GM12878 (cell line): ENCODE data around the gene CCDC117. TPM values are rescaled to one million over a fixed set of nuclear protein-coding genes. Genes with fewer than 3 reads are reported as not detected.

Experiments
- ATAC-seq: fragments of 200-7000 bp; cut with Tn5 transposase; 3 replicates; pipeline ENCODE4 v1.9.1; 2020; ENCODE audit warnings: mild to moderate bottlenecking, moderate library complexity
- BruUV-seq: library from RNA; stranded (reverse); fragments of 400-500 nt; replicated peaks from 2 replicates; lab custom pipeline; 2021; lab: Mats Ljungman, UMichigan
- CTCF ChIA-PET: fragments of 300-600 bp; sonication (Branson Sonifier 250); formaldehyde crosslinking; extraction: SDS; loops from one replicate; lab custom pipeline; 2021; ENCODE audit warnings: inconsistent platforms; lab: Yijun Ruan, JAX
- POLR2A ChIA-PET: fragments of 350-600 bp; formaldehyde crosslinking; extraction: SDS; loops from one replicate; lab custom pipeline; 2021; ENCODE audit warnings: inconsistent platforms; lab: Charles Lee
- RAD21 ChIA-PET: fragments of 300-600 bp; sonication (Branson Sonifier 250); formaldehyde crosslinking; loops from one replicate; lab custom pipeline; 2023; ENCODE audit warnings: antibody characterized with exemption; ENCODE audit not compliant: unreplicated experiment; lab: Charles Lee
- SMC1A ChIA-PET: fragments of 300-600 bp; sonication (Branson Sonifier 250); formaldehyde crosslinking; loops from one replicate; lab custom pipeline; 2023; ENCODE audit not compliant: unreplicated experiment, uncharacterized antibody; lab: Charles Lee
- DNase-seq: peaks from one replicate; pipeline ENCODE4 v3.0.0-alpha.2; 2011; ENCODE audit warnings: low read depth, low spot score
- FAIRE-seq: peaks from 3 replicates; lab custom pipeline; 2011; peaks lifted over from hg19 to GRCh38; lab: Jason Lieb, UNC
- H2AFZ ChIP-seq: 2 replicates; pipeline ENCODE4 v1.6.0; 2011; ENCODE audit warnings: low read depth, low read length, control low read depth; ENCODE audit not compliant: control insufficient read depth
- H3K27ac ChIP-seq: 2 replicates; pipeline ENCODE4 v1.5.1; 2011; ENCODE audit warnings: control low read depth; ENCODE audit not compliant: control insufficient read depth, insufficient read depth
- H3K27me3 ChIP-seq, 2 experiments: replicated peaks in 1 of 2; 2 replicates each; pipeline versions ENCODE4 v1.6.0 to v1.6.1; 2011; ENCODE audit warnings: low read length in 1 of 2; ENCODE audit not compliant: control insufficient read depth in 2 of 2, insufficient read depth in 2 of 2
- H3K36me3 ChIP-seq, 2 experiments: 2 replicates each; pipeline ENCODE4 v1.5.1; 2011; ENCODE audit warnings: low read length in 1 of 2; ENCODE audit not compliant: control insufficient read depth in 2 of 2, insufficient read depth in 2 of 2
- H3K4me1 ChIP-seq: 2 replicates; pipeline ENCODE4 v1.6.1; 2011; ENCODE audit warnings: mild to moderate bottlenecking, low read length, moderate library complexity, mixed read lengths; ENCODE audit not compliant: control insufficient read depth, insufficient read depth
- H3K4me2 ChIP-seq: 2 replicates; pipeline ENCODE4 v1.6.0; 2011; ENCODE audit warnings: control low read depth; ENCODE audit not compliant: control insufficient read depth, insufficient read depth
- H3K4me3 ChIP-seq: fragments of 200-600 bp; sonication (generic); 2 replicates; pipeline ENCODE4 v1.5.1; 2016
- H3K79me2 ChIP-seq: 2 replicates; pipeline ENCODE4 v1.6.0; 2011; ENCODE audit warnings: low read length; ENCODE audit not compliant: control insufficient read depth, insufficient read depth
- H3K9ac ChIP-seq: 2 replicates; pipeline ENCODE4 v1.8.0; 2011; ENCODE audit warnings: low read length, control low read depth, mixed read lengths; ENCODE audit not compliant: control insufficient read depth, insufficient read depth
- H3K9me3 ChIP-seq: replicated peaks from 3 replicates; pipeline ENCODE4 v1.5.1; 2011; ENCODE audit warnings: mild to moderate bottlenecking, low read length; ENCODE audit not compliant: control insufficient read depth, insufficient read depth
- H4K20me1 ChIP-seq: 2 replicates; pipeline ENCODE4 v1.6.0; 2011; ENCODE audit not compliant: control insufficient read depth, insufficient read depth
- E4F1 ChIP-seq: fragments of 450-650 bp; IDR thresholded peaks from 2 replicates; pipeline ENCODE4 v1.6.1; 2018; ENCODE audit warnings: borderline replicate concordance, mild to moderate bottlenecking; ENCODE audit not compliant: partially characterized antibody
- GATAD2B ChIP-seq: fragments of 450-650 bp; conservative IDR thresholded peaks from 2 replicates; pipeline ENCODE4 v1.6.1; 2017; ENCODE audit warnings: low read depth, mild to moderate bottlenecking, moderate library complexity
- HDAC2 ChIP-seq: fragments of 200-600 bp; sonication (generic); IDR thresholded peaks from 2 replicates; pipeline ENCODE4 v1.6.1; 2017
- LARP7 ChIP-seq: fragments of 450-650 bp; IDR thresholded peaks from 2 replicates; pipeline ENCODE4 v1.6.1; 2017; ENCODE audit warnings: mild to moderate bottlenecking
- MEF2A ChIP-seq: IDR thresholded peaks from 2 replicates; pipeline ENCODE4 v1.6.1; 2011; ENCODE audit warnings: low read depth, mild to moderate bottlenecking, low read length, moderate library complexity; ENCODE audit not compliant: insufficient read depth
- PAX5 ChIP-seq: IDR thresholded peaks from 2 replicates; pipeline ENCODE4 v1.6.1; 2011; ENCODE audit warnings: low read depth, low read length, borderline replicate concordance
- REST ChIP-seq: IDR thresholded peaks from 2 replicates; pipeline ENCODE4 v1.6.1; 2012; ENCODE audit warnings: mild to moderate bottlenecking, low read depth, low read length
- SIN3A ChIP-seq: IDR thresholded peaks from 2 replicates; pipeline ENCODE4 v1.6.1; 2012; ENCODE audit warnings: low read depth, low read length, improper control_type of control experiment
- SREBF2 ChIP-seq: IDR thresholded peaks from 2 replicates; pipeline ENCODE4 v1.6.1; 2012; ENCODE audit warnings: mild to moderate bottlenecking, low read length
- ZBTB11 ChIP-seq: fragments of 450-650 bp; formaldehyde crosslinking; IDR thresholded peaks from 2 replicates; pipeline ENCODE4 v1.5.0; 2022; ENCODE audit warnings: mild to moderate bottlenecking, missing genetic modification characterization
- WGBS: methylation state at CpG from one replicate; pipeline ENCODE4 v1.1.6; 2016; ENCODE audit warnings: low lambda C conversion rate; ENCODE audit not compliant: insufficient replicate concordance, insufficient coverage; ENCODE audit errors: missing lambda C conversion rate; 5-methylcytosine and 5-hydroxymethylcytosine counted together
- in situ Hi-C: fragments of 300-500 bp; cut with MboI; formaldehyde crosslinking; loops from 9 replicates; pipeline ENCODE4 v1.14.3; 2018; ENCODE audit warnings: mixed read lengths
- intact Hi-C: fragments of 100-400 bp; cut with micrococcal nuclease; formaldehyde crosslinking; loops from one replicate; pipeline ENCODE4 v1.14.2; 2022; ENCODE audit not compliant: unreplicated experiment
- polyA plus RNA-seq, 11 experiments: library from polyadenylated mRNA; depleted of rRNA in 4 of 11; unstranded in 6 of 11; stranded (reverse) in 5 of 11; fragments of >200 nt; fragmentation: Nextera tagmentation in 4 of 11; fragmentation: Illumina TruSeq in 1 of 11; extraction: Ambion mirVana in 4 of 11; extraction: Trizol in 1 of 11; gene quantifications; 1 replicate in 1 of 11; 2 replicates in 10 of 11; pipeline versions ENCODE4 v1.2.1 to v1.2.3, GENCODE V29; 2011 to 2016; ENCODE audit warnings: inconsistent platforms in 2 of 11, missing spikeins in 2 of 11, low read depth in 1 of 11
- total RNA-seq, 4 experiments: library from RNA; depleted of rRNA in 3 of 4; stranded (reverse); fragments of >200 nt in 3 of 4; fragmentation: Illumina TruSeq in 1 of 4; extraction: Trizol in 1 of 4; gene quantifications; 2 replicates each; pipeline versions ENCODE4 v1.2.1 to v1.2.3, GENCODE V29; 2013 to 2021
- TF ChIP-seq, protein P1 (sequence below): IDR thresholded peaks from 2 replicates; pipeline ENCODE4 v1.6.1; 2012; ENCODE audit warnings: low read depth, low read length, improper control_type of control experiment

Gene CCDC117
- total and polyA plus RNA-seq, 10 of the 15 experiments (the other 5 are each of a cell fraction or from before 2014, with no cell fraction given), result 6.3 to 32.2 (median 20.6) TPM

DNA sequence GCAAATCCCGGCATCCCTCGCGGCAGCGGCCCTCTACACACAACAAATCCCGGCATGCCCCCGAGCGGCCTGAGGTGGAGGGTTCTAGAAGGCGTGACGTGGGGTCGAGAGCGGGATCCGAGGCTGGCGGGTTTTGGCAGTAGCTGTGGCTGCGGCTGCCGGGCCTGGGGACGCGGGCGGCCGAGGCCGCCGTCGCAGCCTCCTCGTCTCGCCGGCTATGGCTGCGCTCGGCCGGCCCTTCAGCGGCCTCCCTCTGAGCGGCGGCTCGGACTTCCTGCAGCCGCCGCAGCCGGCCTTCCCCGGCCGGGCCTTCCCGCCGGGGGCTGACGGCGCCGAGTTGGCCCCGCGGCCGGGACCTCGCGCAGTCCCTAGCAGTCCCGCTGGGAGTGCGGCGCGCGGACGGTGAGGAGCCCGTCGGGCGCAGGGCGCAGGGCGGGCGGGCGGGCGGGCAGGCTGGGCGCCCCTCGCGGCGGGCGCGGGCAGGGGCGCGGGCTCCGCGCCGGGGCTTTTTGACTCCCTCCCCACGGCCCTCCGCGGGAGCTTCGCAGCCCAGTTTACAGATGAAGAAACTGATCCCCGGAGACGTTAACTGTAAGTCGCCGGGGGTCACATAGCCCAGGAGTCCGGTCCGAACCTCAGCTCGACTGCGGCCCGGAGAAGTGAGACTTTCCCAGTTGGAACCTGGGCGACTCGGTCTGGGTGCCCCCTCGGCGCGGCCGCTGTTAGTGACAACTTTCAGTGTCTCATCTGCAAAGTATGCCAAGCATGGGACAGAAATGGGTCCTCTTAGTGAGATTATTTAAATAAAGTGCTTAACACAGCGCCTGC lies at the start of gene CCDC117 (continued):
- peak; percentile 15; the same call in 1 of the 2 replicates for TF ChIP-seq SIN3A
- TF ChIP-seq HDAC2, result no peak
- TF ChIP-seq MEF2A, result no peak
- TF ChIP-seq REST, result no peak
- TF ChIP-seq LARP7, result peak; percentile 92
- peak; percentile 55; the same call in 1 of the 2 replicates for TF ChIP-seq PAX5
- TF ChIP-seq GATAD2B, result peak; percentile 89
- TF ChIP-seq, all 136 proteins: peak for 46

DNA sequence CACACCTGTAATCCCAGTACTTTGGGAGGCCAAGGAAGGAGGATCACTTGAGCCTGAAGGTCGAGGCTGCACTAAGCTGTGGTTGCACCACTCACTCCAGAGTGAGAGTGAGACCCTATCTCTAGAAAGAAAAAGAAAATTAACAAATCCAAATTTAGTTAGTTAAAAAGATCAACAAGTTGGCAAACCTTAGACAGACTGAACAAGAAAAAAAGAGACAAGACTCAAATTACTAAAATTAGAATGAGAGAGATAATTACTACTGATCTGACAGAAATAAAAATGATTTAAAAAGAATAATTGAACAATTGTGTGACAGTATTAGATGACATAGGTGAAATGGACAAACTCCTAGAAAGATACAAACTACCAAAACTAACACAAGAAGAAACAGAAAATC lies 44.5 kb upstream of the CCDC117 start:
- Histone ChIP-seq H4K20me1 (no peaks in the 10 kb centered on the region), H3K36me3 (peaks cover 0 to 6% of the 10 kb centered on the region in 2 experiments; a peak in 3 of 4 replicates), H3K27me3 (no peaks in the 10 kb centered on the region), H3K9me3 (no peaks in the 10 kb centered on the region), H3K4me3 (no peak overlapping the region), H3K4me2 (no peak overlapping the region), H3K27ac (no peak overlapping the region), H3K9ac (no peak overlapping the region), H3K4me1 (no peaks in the 10 kb centered on the region), H2AFZ (no peak overlapping the region), H3K79me2 (no peaks in the 10 kb centered on the region)
- POLR2A ChIA-PET, result interaction anchor here (0.6 kb wide), 1 partner anchor 46 kb away, joined by 6 read pairs; no protein-coding TSS in a partner anchor
- SMC1A ChIA-PET, result interaction anchor here (0.6 to 1.7 kb wide), 2 partner anchors 13 to 170 kb away, joined by 4 read pairs; partner anchors contain the start of gene CHEK2
- in situ Hi-C loops, result no loop called here
- WGBS, result 53% methylated on average over 1 of the region's 1 CpG
- intact Hi-C loops, result no loop called here
- no peak for DNase-seq
- RAD21 ChIA-PET, result no interaction called here
- no peak for ATAC-seq
- CTCF ChIA-PET, result no interaction called here
- no peak for FAIRE-seq
- BruUV-seq, result no TSS peak
- no peak for TF ChIP-seq SREBF2
- no peak for TF ChIP-seq ZBTB11 (CRISPR knock-in tag)
- TF ChIP-seq, protein P1, sequence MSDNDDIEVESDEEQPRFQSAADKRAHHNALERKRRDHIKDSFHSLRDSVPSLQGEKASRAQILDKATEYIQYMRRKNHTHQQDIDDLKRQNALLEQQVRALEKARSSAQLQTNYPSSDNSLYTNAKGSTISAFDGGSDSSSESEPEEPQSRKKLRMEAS, result no peak
- no peak for TF ChIP-seq E4F1
